Measurements from ENCODE around the gene EML3.
"Not testable (repeated sequence)": the region's sequence is repeated elsewhere in the genome, so short reads cannot be mapped to it uniquely, and the experiment has no call there.

EML3 gene

GRCh38 chr11:62652161-62653006 lies 39.8 kb upstream of the EML3 start:
- no peak overlapping the region for H3K23ac ChIP-seq (ENCODE audit: low read length)
- WGBS (ENCODE audit: extremely low coverage, insufficient coverage, insufficient read length): no CpG with 5 or more reads among the region's 16 CpGs
- peak overlapping the region; percentile 94 for H2BK120ac ChIP-seq (ENCODE audit: insufficient read depth, low read length, poor library complexity)
- H3K18ac ChIP-seq (ENCODE audit: low read length): peak overlapping the region; percentile 98
- no peak for DNase-seq
- no peaks in the 10 kb centered on the region for H3K27me3 ChIP-seq (ENCODE audit: insufficient read depth, low read length)
- peak overlapping the region; percentile 97 for H3K9ac ChIP-seq (ENCODE audit: low read length)
- peak overlapping the region; percentile 98 for H3K14ac ChIP-seq (ENCODE audit: low read length)
- H3K36me3 ChIP-seq (ENCODE audit: control insufficient read depth in 1 of 2, insufficient read depth in 2 of 2, low read length in 2 of 2): peaks cover 22 to 24% of the 10 kb centered on the region in 2 experiments
- H2BK12ac ChIP-seq (ENCODE audit: low read length): peak overlapping the region; percentile 74
- H3K4me1 ChIP-seq (ENCODE audit: control insufficient read depth in 1 of 2, insufficient read depth in 2 of 2, low read length in 2 of 2): peaks cover 2 to 8% of the 10 kb centered on the region in 2 experiments
- peak overlapping the region; percentile 71 for H2AFZ ChIP-seq (ENCODE audit: insufficient read depth, low read length, poor library complexity)
- peak overlapping the region; percentile 61 for H3K27ac ChIP-seq (ENCODE audit: low read depth, low read length)
- H3K4ac ChIP-seq (ENCODE audit: low read depth, low read length): peak overlapping the region; percentile 99
- H4K91ac ChIP-seq (ENCODE audit: low read depth, low read length): peak overlapping the region; percentile 89
- peaks cover 7% of the 10 kb centered on the region for H3K79me1 ChIP-seq (ENCODE audit: low read length)
- peak overlapping the region; percentile 93 for H2BK5ac ChIP-seq (ENCODE audit: low read depth, low read length, poor library complexity)
- H4K8ac ChIP-seq (ENCODE audit: low read depth, low read length): peak overlapping the region; percentile 99
- peak overlapping the region; percentile 100 for H4K12ac ChIP-seq (ENCODE audit: low read depth, low read length)
- H2AK5ac ChIP-seq (ENCODE audit: low read length): peak overlapping the region; percentile 84
- peak overlapping the region; percentile 97 for H3K4me2 ChIP-seq (ENCODE audit: low read length)
- H3K9me3 ChIP-seq (ENCODE audit: insufficient read depth, low read depth, low read length): no peaks in the 10 kb centered on the region
- H3K4me3 ChIP-seq (ENCODE audit: low read depth, low read length): peak overlapping the region; percentile 90
- H3K79me2 ChIP-seq (ENCODE audit: control insufficient read depth, insufficient read depth, low read length, poor library complexity): peaks cover 7% of the 10 kb centered on the region

- H3K14ac ChIP-seq (ENCODE audit: low read length); H3K9ac ChIP-seq (ENCODE audit: low read length); H3K4me3 ChIP-seq (ENCODE audit: low read depth, low read length): not testable (repeated sequence)
These were observed 37.7 kb upstream of the EML3 start for GRCh38 chr11:62650283-62650682.

GRCh38 chr11:62649486-62649885 lies 36.9 kb upstream of the EML3 start:
- H2BK120ac ChIP-seq (ENCODE audit: insufficient read depth, low read length, poor library complexity): no peak overlapping the region
- H3K9ac ChIP-seq (ENCODE audit: low read length): no peak overlapping the region
- no peak overlapping the region for H3K4me3 ChIP-seq (ENCODE audit: low read depth, low read length)
- WGBS (ENCODE audit: extremely low coverage, insufficient coverage, insufficient read length): no CpG with 5 or more reads among the region's 11 CpGs
- no peak overlapping the region for H3K18ac ChIP-seq (ENCODE audit: low read length)
- no peak overlapping the region for H3K4me2 ChIP-seq (ENCODE audit: low read length)
- H3K79me1 ChIP-seq (ENCODE audit: low read length): peaks cover 15% of the 10 kb centered on the region
- H4K8ac ChIP-seq (ENCODE audit: low read depth, low read length): no peak overlapping the region
- H3K79me2 ChIP-seq (ENCODE audit: control insufficient read depth, insufficient read depth, low read length, poor library complexity): peaks cover 17% of the 10 kb centered on the region
- H3K27me3 ChIP-seq (ENCODE audit: insufficient read depth, low read length): no peaks in the 10 kb centered on the region
- no peak overlapping the region for H2BK5ac ChIP-seq (ENCODE audit: low read depth, low read length, poor library complexity)
- H3K23ac ChIP-seq (ENCODE audit: low read length): no peak overlapping the region
- H3K27ac ChIP-seq (ENCODE audit: low read depth, low read length): no peak overlapping the region
- H2AK5ac ChIP-seq (ENCODE audit: low read length): no peak overlapping the region
- no peak overlapping the region for H3K4ac ChIP-seq (ENCODE audit: low read depth, low read length)
- H2AFZ ChIP-seq (ENCODE audit: insufficient read depth, low read length, poor library complexity): no peak overlapping the region
- peaks cover 10 to 17% of the 10 kb centered on the region in 2 experiments for H3K4me1 ChIP-seq (ENCODE audit: control insufficient read depth in 1 of 2, insufficient read depth in 2 of 2, low read length in 2 of 2)
- H4K12ac ChIP-seq (ENCODE audit: low read depth, low read length): no peak overlapping the region
- H4K91ac ChIP-seq (ENCODE audit: low read depth, low read length): no peak overlapping the region
- no peak overlapping the region for H3K14ac ChIP-seq (ENCODE audit: low read length)
- no peak overlapping the region for H2BK12ac ChIP-seq (ENCODE audit: low read length)
- peaks cover 23 to 26% of the 10 kb centered on the region in 2 experiments for H3K36me3 ChIP-seq (ENCODE audit: control insufficient read depth in 1 of 2, insufficient read depth in 2 of 2, low read length in 2 of 2)
- no peaks in the 10 kb centered on the region for H3K9me3 ChIP-seq (ENCODE audit: insufficient read depth, low read depth, low read length)
- DNase-seq: no peak

More at GRCh38 chr11:62650283-62650682, 37.7 kb upstream of the EML3 start:
- Histone ChIP-seq H3K36me3 (ENCODE audit: control insufficient read depth in 1 of 2, insufficient read depth in 2 of 2, low read length in 2 of 2) (peaks cover 22 to 25% of the 10 kb centered on the region in 2 experiments), H3K79me1 (ENCODE audit: low read length) (peaks cover 15% of the 10 kb centered on the region), H3K79me2 (ENCODE audit: control insufficient read depth, insufficient read depth, low read length, poor library complexity) (peaks cover 17% of the 10 kb centered on the region), H3K4me1 (ENCODE audit: control insufficient read depth in 1 of 2, insufficient read depth in 2 of 2, low read length in 2 of 2) (peaks cover 10 to 14% of the 10 kb centered on the region in 2 experiments)
- not testable (repeated sequence) for H3K9me3 ChIP-seq (ENCODE audit: insufficient read depth, low read depth, low read length); H3K18ac ChIP-seq (ENCODE audit: low read length); H3K4ac ChIP-seq (ENCODE audit: low read depth, low read length); H4K8ac ChIP-seq (ENCODE audit: low read depth, low read length); H4K12ac ChIP-seq (ENCODE audit: low read depth, low read length); H2AFZ ChIP-seq (ENCODE audit: insufficient read depth, low read length, poor library complexity); H2BK12ac ChIP-seq (ENCODE audit: low read length); DNase-seq; H2BK5ac ChIP-seq (ENCODE audit: low read depth, low read length, poor library complexity); H2BK120ac ChIP-seq (ENCODE audit: insufficient read depth, low read length, poor library complexity); H2AK5ac ChIP-seq (ENCODE audit: low read length); H3K27ac ChIP-seq (ENCODE audit: low read depth, low read length); H3K23ac ChIP-seq (ENCODE audit: low read length); H3K27me3 ChIP-seq (ENCODE audit: insufficient read depth, low read length); H3K4me2 ChIP-seq (ENCODE audit: low read length); H4K91ac ChIP-seq (ENCODE audit: low read depth, low read length)
- WGBS (ENCODE audit: extremely low coverage, insufficient coverage, insufficient read length): no CpG with 5 or more reads among the region's 12 CpGs

GRCh38 chr11:62648967-62649364 lies 36.4 kb upstream of the EML3 start:
- Histone ChIP-seq H3K23ac (ENCODE audit: low read length) (no peak overlapping the region), H4K8ac (ENCODE audit: low read depth, low read length) (no peak overlapping the region), H3K18ac (ENCODE audit: low read length) (no peak overlapping the region), H3K9ac (ENCODE audit: low read length) (no peak overlapping the region), H3K27ac (ENCODE audit: low read depth, low read length) (no peak overlapping the region), H3K9me3 (ENCODE audit: insufficient read depth, low read depth, low read length) (no peaks in the 10 kb centered on the region), H2BK12ac (ENCODE audit: low read length) (no peak overlapping the region), H3K4me3 (ENCODE audit: low read depth, low read length) (no peak overlapping the region), H2AK5ac (ENCODE audit: low read length) (no peak overlapping the region), H3K79me2 (ENCODE audit: control insufficient read depth, insufficient read depth, low read length, poor library complexity) (peaks cover 17% of the 10 kb centered on the region), H4K91ac (ENCODE audit: low read depth, low read length) (no peak overlapping the region), H2BK5ac (ENCODE audit: low read depth, low read length, poor library complexity) (no peak overlapping the region), H3K4ac (ENCODE audit: low read depth, low read length) (no peak overlapping the region), H3K79me1 (ENCODE audit: low read length) (peaks cover 15% of the 10 kb centered on the region), H3K4me2 (ENCODE audit: low read length) (no peak overlapping the region), H3K36me3 (ENCODE audit: control insufficient read depth in 1 of 2, insufficient read depth in 2 of 2, low read length in 2 of 2) (peaks cover 27 to 31% of the 10 kb centered on the region in 2 experiments), H2BK120ac (ENCODE audit: insufficient read depth, low read length, poor library complexity) (no peak overlapping the region), H3K4me1 (ENCODE audit: control insufficient read depth in 1 of 2, insufficient read depth in 2 of 2, low read length in 2 of 2) (peaks cover 10 to 17% of the 10 kb centered on the region in 2 experiments), H3K27me3 (ENCODE audit: insufficient read depth, low read length) (no peaks in the 10 kb centered on the region), H2AFZ (ENCODE audit: insufficient read depth, low read length, poor library complexity) (no peak overlapping the region), H4K12ac (ENCODE audit: low read depth, low read length) (no peak overlapping the region), H3K14ac (ENCODE audit: low read length) (no peak overlapping the region)
- no CpG with 5 or more reads among the region's 11 CpGs for WGBS (ENCODE audit: extremely low coverage, insufficient coverage, insufficient read length)
- DNase-seq: no peak

Data from trophoblast cell (in vitro differentiated cells and primary cell).